PC-3 (cell line): ENCODE data around the gene TCF19. TPM values are rescaled to one million over a fixed set of nuclear protein-coding genes. Genes with fewer than 3 reads are reported as not detected.

Source experiments
- ATAC-seq: fragments of 200-7000 bp; cut with Tn5 transposase; 2 replicates; pipeline ENCODE4 v1.9.1; 2020; ENCODE audit warnings: mild to moderate bottlenecking, moderate library complexity
- BruUV-seq: library from RNA; stranded (reverse); fragments of 400-500 nt; replicated peaks from 2 replicates; lab custom pipeline; 2021; lab: Mats Ljungman, UMichigan
- CTCF ChIA-PET: fragments of 300-600 bp; sonication (Branson Sonifier 250); formaldehyde crosslinking; loops from one replicate; lab custom pipeline; 2022; ENCODE audit warnings: antibody characterized with exemption; lab: Charles Lee
- POLR2A ChIA-PET: fragments of 300-600 bp; sonication (Branson Sonifier 250); formaldehyde crosslinking; loops from one replicate; lab custom pipeline; 2022; ENCODE audit warnings: antibody characterized with exemption; ENCODE audit not compliant: unreplicated experiment; lab: Charles Lee
- DNase-seq: peaks from one replicate; pipeline ENCODE4 v3.0.0-alpha.2; 2015
- H2AFZ ChIP-seq: fragments of 300-600 bp; sonication (generic); 2 replicates; pipeline ENCODE4 v1.6.0; 2016; ENCODE audit warnings: antibody characterized with exemption, low read length
- H3F3A ChIP-seq: fragments of 300-600 bp; sonication (generic); one replicate; pipeline ENCODE4 v1.6.0; 2017; ENCODE audit warnings: antibody characterized with exemption, low read length, control low read depth, mild to moderate bottlenecking; ENCODE audit not compliant: unreplicated experiment
- H3K27ac ChIP-seq: fragments of 300-600 bp; sonication (generic); 2 replicates; pipeline ENCODE4 v1.5.1; 2016; ENCODE audit warnings: mild to moderate bottlenecking, low read length
- H3K27me3 ChIP-seq: fragments of 300-600 bp; sonication (generic); 2 replicates; pipeline ENCODE4 v1.6.1; 2016; ENCODE audit warnings: low read length, mixed read lengths
- H3K36me3 ChIP-seq: fragments of 300-600 bp; sonication (generic); 2 replicates; pipeline ENCODE4 v1.6.1; 2016; ENCODE audit warnings: low read depth, mixed run types, low read length, mixed read lengths
- H3K4me1 ChIP-seq: fragments of 300-600 bp; sonication (generic); 2 replicates; pipeline ENCODE4 v1.5.1; 2016; ENCODE audit warnings: low read length; ENCODE audit not compliant: insufficient read depth
- H3K4me2 ChIP-seq: fragments of 300-600 bp; sonication (generic); 2 replicates; pipeline ENCODE4 v1.6.0; 2016; ENCODE audit warnings: low read length
- H3K4me3 ChIP-seq: fragments of 300-600 bp; sonication (generic); 2 replicates; pipeline ENCODE4 v1.5.1; 2016; ENCODE audit warnings: mild to moderate bottlenecking, low read length, mixed read lengths
- H3K79me2 ChIP-seq: fragments of 300-600 bp; sonication (generic); 2 replicates; pipeline ENCODE4 v1.6.1; 2017; ENCODE audit warnings: low read length, mixed read lengths
- H3K9ac ChIP-seq: fragments of 300-600 bp; sonication (generic); 2 replicates; pipeline ENCODE4 v1.6.0; 2016; ENCODE audit warnings: mild to moderate bottlenecking, low read length
- H3K9me2 ChIP-seq: fragments of 300-600 bp; sonication (generic); replicated peaks from 2 replicates; pipeline ENCODE4 v1.6.1; 2016; ENCODE audit warnings: mixed run types, low read length, mixed read lengths
- H3K9me3 ChIP-seq: fragments of 300-600 bp; sonication (generic); 2 replicates; pipeline ENCODE4 v1.6.1; 2016; ENCODE audit warnings: low read length, mixed read lengths
- H4K20me1 ChIP-seq: fragments of 300-600 bp; sonication (generic); 2 replicates; pipeline ENCODE4 v1.6.1; 2016; ENCODE audit warnings: low read length, mixed read lengths
- CTCF ChIP-seq: fragments of 300-600 bp; sonication (generic); conservative IDR thresholded peaks from 2 replicates; pipeline ENCODE4 v1.5.1; 2017; ENCODE audit warnings: antibody characterized with exemption, low read depth, mild to moderate bottlenecking, low read length
- EZH2 ChIP-seq: fragments of 300-600 bp; sonication (generic); IDR thresholded peaks from one replicate; pipeline ENCODE4 v1.6.1; 2017; ENCODE audit warnings: antibody characterized with exemption, mild to moderate bottlenecking, low read length; ENCODE audit not compliant: unreplicated experiment
- EZH2phosphoT487 ChIP-seq: fragments of 300-600 bp; sonication (generic); IDR thresholded peaks from 2 replicates; pipeline ENCODE4 v1.6.1; 2018; ENCODE audit warnings: mild to moderate bottlenecking, antibody characterized with exemption, low read length, borderline replicate concordance
- intact Hi-C: fragments of 100-400 bp; cut with micrococcal nuclease; formaldehyde crosslinking; loops from 2 replicates; pipeline ENCODE4 v1.9.0; 2023
- total RNA-seq: library from RNA; depleted of rRNA; stranded (reverse); fragments of >200 nt; gene quantifications from 2 replicates; pipeline ENCODE4 v1.2.3, GENCODE V29; 2014

TCF19 gene
- total RNA-seq, 1 experiment from 2014 or later = 88.6 TPM

- no peaks in the 10 kb centered on the region for H4K20me1 ChIP-seq
- H3K4me3 ChIP-seq = no peak overlapping the region
- H3K27ac ChIP-seq = no peak overlapping the region
- H3K9me3 ChIP-seq = no peaks in the 10 kb centered on the region
- no peak for TF ChIP-seq EZH2phosphoT487
- H3K4me1 ChIP-seq = peaks cover 36% of the 10 kb centered on the region
- no peak overlapping the region for H2AFZ ChIP-seq
- BruUV-seq = no TSS peak
- no peak overlapping the region for H3K9ac ChIP-seq
- intact Hi-C loops = no loop called here
- H3K36me3 ChIP-seq = no peaks in the 10 kb centered on the region
- H3K4me2 ChIP-seq = no peak overlapping the region
- H3F3A ChIP-seq = no peaks in the 10 kb centered on the region
- no peaks in the 10 kb centered on the region for H3K9me2 ChIP-seq
- H3K27me3 ChIP-seq = no peaks in the 10 kb centered on the region
- POLR2A ChIA-PET = no interaction called here
- CTCF ChIA-PET = no interaction called here
- peaks cover 18% of the 10 kb centered on the region for H3K79me2 ChIP-seq
- no peak for DNase-seq
- no peak for ATAC-seq
Measured at GRCh38 chr6:31111712-31112111, 46.7 kb upstream of the TCF19 start.

GRCh38 chr6:31112478-31112877 is 45.9 kb upstream of the TCF19 start, which contains the start of gene C6orf15:
C6orf15 (minus strand) TSS chr6:31112575; CDS start chr6:31112555, 20 bp downstream.
- ATAC-seq = no peak
- Histone ChIP-seq H3K27me3 (no peaks in the 10 kb centered on the region), H3K9me3 (no peaks in the 10 kb centered on the region), H4K20me1 (no peaks in the 10 kb centered on the region), H3K9ac (no peak within 1 kb of the TSS), H3K27ac (no peak within 1 kb of the TSS), H3K9me2 (no peaks in the 10 kb centered on the region), H3K79me2 (peaks cover 26% of the 10 kb centered on the region), H3K36me3 (no peaks in the 10 kb centered on the region), H3K4me2 (no peak within 1 kb of the TSS), H3K4me3 (no peak within 1 kb of the TSS), H3F3A (no peaks in the 10 kb centered on the region), H3K4me1 (peaks cover 36% of the 10 kb centered on the region), H2AFZ (no peak within 1 kb of the TSS)
- intact Hi-C loops = no loop called here
- BruUV-seq = no TSS peak
- DNase-seq = peak; percentile 39
- TF ChIP-seq EZH2phosphoT487 = no peak
- TF ChIP-seq CTCF = no peak
- no peak for TF ChIP-seq EZH2
- CTCF ChIA-PET = no interaction called here
- POLR2A ChIA-PET = no interaction called here

- Histone ChIP-seq H3K9ac (no peak overlapping the region), H3F3A (no peaks in the 10 kb centered on the region), H2AFZ (no peak overlapping the region; the same call in 1 of the 2 replicates), H4K20me1 (no peaks in the 10 kb centered on the region), H3K4me1 (peaks cover 36% of the 10 kb centered on the region), H3K4me2 (peak overlapping the region; percentile 84), H3K36me3 (no peaks in the 10 kb centered on the region), H3K27me3 (no peaks in the 10 kb centered on the region), H3K9me3 (no peaks in the 10 kb centered on the region), H3K9me2 (no peaks in the 10 kb centered on the region), H3K4me3 (no peak overlapping the region), H3K27ac (peak overlapping the region; percentile 90), H3K79me2 (peaks cover 26% of the 10 kb centered on the region)
- intact Hi-C loops = no loop called here
- POLR2A ChIA-PET = interaction anchor here (0.6 kb wide), 1 partner anchor 246 kb away, joined by 3 read pairs; no protein-coding TSS in a partner anchor
- BruUV-seq = no TSS peak
- ATAC-seq = peak; percentile 18; the same call in 1 of the 2 replicates
- DNase-seq = no peak
- TF ChIP-seq CTCF (no peak), EZH2 (no peak), EZH2phosphoT487 (no peak)
- CTCF ChIA-PET = interaction anchor here (0.6 to 1.4 kb wide), 4 partner anchors 12 to 272 kb away, joined by 3 to 5 read pairs (median 5); no protein-coding TSS in a partner anchor
Measured at GRCh38 chr6:31113861-31114540, 44.4 kb upstream of the TCF19 start.
